ENCODE results near the gene SCFD2. TPM values are rescaled to one million over a fixed set of nuclear protein-coding genes. Genes with fewer than 3 reads are reported as not detected.

SCFD2 gene
- total RNA-seq, 1 experiment from 2014 or later = 7.4 TPM

DNA sequence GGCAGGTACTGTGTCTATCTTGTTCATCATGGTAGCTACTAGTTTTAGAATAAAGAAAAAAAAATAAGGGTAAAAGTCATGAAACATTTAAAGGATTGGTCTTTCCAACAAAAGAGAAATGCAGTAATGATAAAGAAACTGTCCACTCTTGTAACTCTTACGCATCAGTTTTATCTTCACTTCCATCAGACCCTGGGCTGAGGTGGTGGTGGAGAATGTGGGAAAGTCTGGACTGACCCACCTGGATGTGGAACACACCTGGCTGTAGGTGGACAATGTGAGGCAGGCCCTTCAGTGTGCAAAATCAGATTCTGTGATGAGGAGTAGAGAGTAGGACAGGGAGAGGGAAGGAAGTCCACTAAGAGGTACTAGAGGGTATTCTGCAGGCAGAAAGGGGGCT is 375.2 kb downstream of the SCFD2 start:
- CTCF ChIA-PET = no interaction called here
- H3K27ac ChIP-seq (ENCODE audit: low read length) = no peak overlapping the region
- POLR2A ChIA-PET = no interaction called here
- TF ChIP-seq SIN3A (IDR thresholded peaks at IDR 0.05; ENCODE audit: borderline replicate concordance, insufficient read depth, low read depth, low read length) = no peak
- TF ChIP-seq, protein P1, sequence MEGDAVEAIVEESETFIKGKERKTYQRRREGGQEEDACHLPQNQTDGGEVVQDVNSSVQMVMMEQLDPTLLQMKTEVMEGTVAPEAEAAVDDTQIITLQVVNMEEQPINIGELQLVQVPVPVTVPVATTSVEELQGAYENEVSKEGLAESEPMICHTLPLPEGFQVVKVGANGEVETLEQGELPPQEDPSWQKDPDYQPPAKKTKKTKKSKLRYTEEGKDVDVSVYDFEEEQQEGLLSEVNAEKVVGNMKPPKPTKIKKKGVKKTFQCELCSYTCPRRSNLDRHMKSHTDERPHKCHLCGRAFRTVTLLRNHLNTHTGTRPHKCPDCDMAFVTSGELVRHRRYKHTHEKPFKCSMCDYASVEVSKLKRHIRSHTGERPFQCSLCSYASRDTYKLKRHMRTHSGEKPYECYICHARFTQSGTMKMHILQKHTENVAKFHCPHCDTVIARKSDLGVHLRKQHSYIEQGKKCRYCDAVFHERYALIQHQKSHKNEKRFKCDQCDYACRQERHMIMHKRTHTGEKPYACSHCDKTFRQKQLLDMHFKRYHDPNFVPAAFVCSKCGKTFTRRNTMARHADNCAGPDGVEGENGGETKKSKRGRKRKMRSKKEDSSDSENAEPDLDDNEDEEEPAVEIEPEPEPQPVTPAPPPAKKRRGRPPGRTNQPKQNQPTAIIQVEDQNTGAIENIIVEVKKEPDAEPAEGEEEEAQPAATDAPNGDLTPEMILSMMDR (IDR thresholded peaks at IDR 0.05) = no peak
- TF ChIP-seq, protein P2, sequence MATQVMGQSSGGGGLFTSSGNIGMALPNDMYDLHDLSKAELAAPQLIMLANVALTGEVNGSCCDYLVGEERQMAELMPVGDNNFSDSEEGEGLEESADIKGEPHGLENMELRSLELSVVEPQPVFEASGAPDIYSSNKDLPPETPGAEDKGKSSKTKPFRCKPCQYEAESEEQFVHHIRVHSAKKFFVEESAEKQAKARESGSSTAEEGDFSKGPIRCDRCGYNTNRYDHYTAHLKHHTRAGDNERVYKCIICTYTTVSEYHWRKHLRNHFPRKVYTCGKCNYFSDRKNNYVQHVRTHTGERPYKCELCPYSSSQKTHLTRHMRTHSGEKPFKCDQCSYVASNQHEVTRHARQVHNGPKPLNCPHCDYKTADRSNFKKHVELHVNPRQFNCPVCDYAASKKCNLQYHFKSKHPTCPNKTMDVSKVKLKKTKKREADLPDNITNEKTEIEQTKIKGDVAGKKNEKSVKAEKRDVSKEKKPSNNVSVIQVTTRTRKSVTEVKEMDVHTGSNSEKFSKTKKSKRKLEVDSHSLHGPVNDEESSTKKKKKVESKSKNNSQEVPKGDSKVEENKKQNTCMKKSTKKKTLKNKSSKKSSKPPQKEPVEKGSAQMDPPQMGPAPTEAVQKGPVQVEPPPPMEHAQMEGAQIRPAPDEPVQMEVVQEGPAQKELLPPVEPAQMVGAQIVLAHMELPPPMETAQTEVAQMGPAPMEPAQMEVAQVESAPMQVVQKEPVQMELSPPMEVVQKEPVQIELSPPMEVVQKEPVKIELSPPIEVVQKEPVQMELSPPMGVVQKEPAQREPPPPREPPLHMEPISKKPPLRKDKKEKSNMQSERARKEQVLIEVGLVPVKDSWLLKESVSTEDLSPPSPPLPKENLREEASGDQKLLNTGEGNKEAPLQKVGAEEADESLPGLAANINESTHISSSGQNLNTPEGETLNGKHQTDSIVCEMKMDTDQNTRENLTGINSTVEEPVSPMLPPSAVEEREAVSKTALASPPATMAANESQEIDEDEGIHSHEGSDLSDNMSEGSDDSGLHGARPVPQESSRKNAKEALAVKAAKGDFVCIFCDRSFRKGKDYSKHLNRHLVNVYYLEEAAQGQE (IDR thresholded peaks at IDR 0.05; ENCODE audit: insufficient read depth in 1 of 2, low read depth in 2 of 2, low read length in 1 of 2) = no peak
- no peak for TF ChIP-seq POLR2AphosphoS5 (IDR thresholded peaks at IDR 0.05; ENCODE audit: low read depth, low read length)
- TF ChIP-seq TCF7L2 (IDR thresholded peaks at IDR 0.05; ENCODE audit: low read depth, low read length) = no peak
- BruUV-seq (replicated peaks) = no TSS peak
- H3K9me3 ChIP-seq (ENCODE audit: control insufficient read depth, insufficient read depth, low read depth, low read length) = no peaks in the 10 kb centered on the region
- H3K36me3 ChIP-seq (ENCODE audit: control insufficient read depth, insufficient read depth, low read length) = no peaks in the 10 kb centered on the region
- no peaks in the 10 kb centered on the region for H3K4me1 ChIP-seq (ENCODE audit: control insufficient read depth, insufficient read depth, low read length)
- H3K27me3 ChIP-seq (ENCODE audit: control insufficient read depth, insufficient read depth, low read length) = no peaks in the 10 kb centered on the region
- intact Hi-C loops (cut with micrococcal nuclease; ENCODE audit: unreplicated experiment) = no loop called here
- in situ Hi-C loops (cut with HindIII; ENCODE audit: low pct_unique_long_range_greater_than_20kb, low sequenced_read_pairs) = no loop called here
- ATAC-seq = no peak
- no peak for DNase-seq (ENCODE audit: low read depth, low spot score)
- H3K4me3 ChIP-seq (ENCODE audit: low read depth in 2 of 2, low read length in 2 of 2) = no peak overlapping the region

DNA sequence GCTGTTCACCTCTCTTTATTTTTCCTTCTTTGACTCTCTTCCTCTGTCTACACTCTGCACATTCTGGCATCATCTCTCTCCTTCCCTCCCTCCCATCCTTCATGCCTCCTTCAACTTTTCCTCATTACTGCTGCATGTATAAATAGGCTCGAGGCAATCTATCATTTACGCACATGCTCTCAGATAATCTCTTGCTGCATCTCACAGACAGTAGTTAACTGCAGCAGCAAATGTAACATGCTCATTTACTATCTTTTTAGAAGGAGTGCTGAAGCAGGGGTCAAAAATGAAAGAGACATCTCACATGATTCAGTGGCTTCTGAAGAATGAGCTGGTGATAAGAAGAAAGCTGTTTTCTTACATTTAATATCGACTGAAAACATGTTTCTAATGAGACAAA is 376.0 kb downstream of the SCFD2 start:
- Histone ChIP-seq H3K27ac (ENCODE audit: low read length) (no peak overlapping the region), H3K27me3 (ENCODE audit: control insufficient read depth, insufficient read depth, low read length) (no peaks in the 10 kb centered on the region), H3K4me3 (ENCODE audit: low read depth in 2 of 2, low read length in 2 of 2) (no peak overlapping the region), H3K4me1 (ENCODE audit: control insufficient read depth, insufficient read depth, low read length) (no peaks in the 10 kb centered on the region), H3K9me3 (ENCODE audit: control insufficient read depth, insufficient read depth, low read depth, low read length) (no peaks in the 10 kb centered on the region), H3K36me3 (ENCODE audit: control insufficient read depth, insufficient read depth, low read length) (no peaks in the 10 kb centered on the region)
- CTCF ChIA-PET = no interaction called here
- TF ChIP-seq POLR2AphosphoS5 (IDR thresholded peaks at IDR 0.05; ENCODE audit: low read depth, low read length) (no peak), SIN3A (IDR thresholded peaks at IDR 0.05; ENCODE audit: borderline replicate concordance, insufficient read depth, low read depth, low read length) (no peak), TCF7L2 (IDR thresholded peaks at IDR 0.05; ENCODE audit: low read depth, low read length) (no peak)
- TF ChIP-seq, protein P2 (IDR thresholded peaks at IDR 0.05; ENCODE audit: insufficient read depth in 1 of 2, low read depth in 2 of 2, low read length in 1 of 2) = no peak
- TF ChIP-seq, protein P1 (IDR thresholded peaks at IDR 0.05) = no peak
- ATAC-seq (no peak), DNase-seq (ENCODE audit: low read depth, low spot score) (no peak)
- BruUV-seq (replicated peaks) = no TSS peak
- POLR2A ChIA-PET = no interaction called here
- intact Hi-C loops (cut with micrococcal nuclease; ENCODE audit: unreplicated experiment) = loop anchor here (10.0 kb wide), 1 partner anchor 755 kb away; no protein-coding TSS in a partner anchor
- in situ Hi-C loops (cut with HindIII; ENCODE audit: low pct_unique_long_range_greater_than_20kb, low sequenced_read_pairs) = no loop called here
